Mucosa of gallbladder (tissue), 1 donor: ENCODE results near the gene SNRNP70. TPM values are rescaled to one million over a fixed set of nuclear protein-coding genes. Genes with fewer than 3 reads are reported as not detected.

Experiments used
- DNase-seq: peaks from one replicate; pipeline ENCODE4 v3.0.0-alpha.2; 2020; ENCODE audit warnings: low spot score
- total RNA-seq: library from RNA; stranded (reverse); gene quantifications from one replicate; pipeline ENCODE4 v1.2.1, GENCODE V29; 2021
- donor health status: DM: no; HTN: no; CAD: no.

SNRNP70 gene
- total RNA-seq, 1 donor from 2014 or later: 300 TPM

- DNase-seq: no peak
Measured at GRCh38 chr19:49064768-49065611, 20.3 kb upstream of the SNRNP70 start, which contains the start of gene NTF4. NTF4 (minus strand) TSS chr19:49064818; CDS start chr19:49061997, 2,821 bp downstream.

- no peak for DNase-seq
Measured at GRCh38 chr19:49065905-49066512, 19.2 kb upstream of the SNRNP70 start.

- no peak for DNase-seq
Measured at GRCh38 chr19:49067554-49067953, 17.7 kb upstream of the SNRNP70 start.

- no peak for DNase-seq
Measured at GRCh38 chr19:49069026-49069425, 16.2 kb upstream of the SNRNP70 start.

- no peak for DNase-seq
Measured at GRCh38 chr19:49070416-49070815, 14.8 kb upstream of the SNRNP70 start.

GRCh38 chr19:49071860-49072547 is 13.2 kb upstream of the SNRNP70 start:
- no peak for DNase-seq

GRCh38 chr19:49073514-49074378 is 11.5 kb upstream of the SNRNP70 start:
- DNase-seq: no peak

- DNase-seq: peak; percentile 73
Measured at GRCh38 chr19:49074869-49075268, 10.4 kb upstream of the SNRNP70 start.

- no peak for DNase-seq
Measured at GRCh38 chr19:49080392-49080791, 4.9 kb upstream of the SNRNP70 start.

GRCh38 chr19:49081273-49081672 is 4.0 kb upstream of the SNRNP70 start:
- no peak for DNase-seq

GRCh38 chr19:49084206-49085019 is 838 bp upstream of the SNRNP70 start:
- DNase-seq: no peak

GRCh38 chr19:49085868-49086232 is 599 bp downstream of the SNRNP70 start:
- no peak for DNase-seq

- no peak for DNase-seq
Measured at GRCh38 chr19:49086296-49086695, 1.0 kb downstream of the SNRNP70 start.

- DNase-seq: no peak
Measured at GRCh38 chr19:49091391-49092038, 6.3 kb downstream of the SNRNP70 start.

GRCh38 chr19:49092686-49093085 is 7.4 kb downstream of the SNRNP70 start:
- DNase-seq: no peak

GRCh38 chr19:49094505-49095482 is 9.5 kb downstream of the SNRNP70 start:
- no peak for DNase-seq

GRCh38 chr19:49097453-49098288 is 12.4 kb downstream of the SNRNP70 start:
- DNase-seq: peak; percentile 75

GRCh38 chr19:49098795-49099194 is 13.5 kb downstream of the SNRNP70 start:
- no peak for DNase-seq
